Activated T-helper 1 cell treated with anti-CD3 and anti-CD28 coated beads, Interleukin-12 subunit alpha, Interleukin-12 subunit beta, Interleukin-2, Interleukin-4 antibody, amounts not matched to agents 30 ng/mL and 10 ng/mL and 1 ng/mL, durations not matched to agents 14 hours and 24 hours and 36 hours (primary cell): ENCODE results near the gene KRTAP4-9. TPM values are rescaled to one million over a fixed set of nuclear protein-coding genes. Genes with fewer than 3 reads are reported as not detected.
"Not testable (repeated sequence)": the region's sequence is repeated elsewhere in the genome, so short reads cannot be mapped to it uniquely, and the experiment has no call there.

Source experiments
- DNase-seq: peaks from one replicate; pipeline ENCODE4 v3.0.0; 2021; ENCODE audit warnings: low spot score
- H3K27ac Mint-ChIP-seq: one replicate; pipeline ENCODE4 v1.8.0; 2021; ENCODE audit warnings: mild to moderate bottlenecking, mixed read lengths
- H3K27me3 Mint-ChIP-seq: one replicate; pipeline ENCODE4 v1.8.0; 2022; ENCODE audit warnings: mild to moderate bottlenecking, moderate library complexity, mixed read lengths; ENCODE audit not compliant: insufficient read depth
- H3K36me3 Mint-ChIP-seq: one replicate; pipeline ENCODE4 v1.8.0; 2021; ENCODE audit warnings: low read depth, mixed read lengths
- H3K4me1 Mint-ChIP-seq: one replicate; pipeline ENCODE4 v1.8.0; 2021; ENCODE audit warnings: low read depth, mixed read lengths
- H3K4me3 Mint-ChIP-seq: one replicate; pipeline ENCODE4 v1.8.0; 2021; ENCODE audit warnings: mild to moderate bottlenecking, moderate library complexity, mixed read lengths
- H3K9me3 Mint-ChIP-seq: one replicate; pipeline ENCODE4 v1.8.0; 2021; ENCODE audit warnings: mixed read lengths
- intact Hi-C: fragments of 100-400 bp; cut with micrococcal nuclease; formaldehyde crosslinking; loops from one replicate; pipeline ENCODE4 v1.15.1; 2024
- total RNA-seq: library from RNA; stranded (reverse); gene quantifications from 2 replicates; pipeline ENCODE4 v1.2.3, GENCODE V29; 2022

The KRTAP4-9 gene
- total RNA-seq, 1 donor from 2014 or later = not detected

DNA sequence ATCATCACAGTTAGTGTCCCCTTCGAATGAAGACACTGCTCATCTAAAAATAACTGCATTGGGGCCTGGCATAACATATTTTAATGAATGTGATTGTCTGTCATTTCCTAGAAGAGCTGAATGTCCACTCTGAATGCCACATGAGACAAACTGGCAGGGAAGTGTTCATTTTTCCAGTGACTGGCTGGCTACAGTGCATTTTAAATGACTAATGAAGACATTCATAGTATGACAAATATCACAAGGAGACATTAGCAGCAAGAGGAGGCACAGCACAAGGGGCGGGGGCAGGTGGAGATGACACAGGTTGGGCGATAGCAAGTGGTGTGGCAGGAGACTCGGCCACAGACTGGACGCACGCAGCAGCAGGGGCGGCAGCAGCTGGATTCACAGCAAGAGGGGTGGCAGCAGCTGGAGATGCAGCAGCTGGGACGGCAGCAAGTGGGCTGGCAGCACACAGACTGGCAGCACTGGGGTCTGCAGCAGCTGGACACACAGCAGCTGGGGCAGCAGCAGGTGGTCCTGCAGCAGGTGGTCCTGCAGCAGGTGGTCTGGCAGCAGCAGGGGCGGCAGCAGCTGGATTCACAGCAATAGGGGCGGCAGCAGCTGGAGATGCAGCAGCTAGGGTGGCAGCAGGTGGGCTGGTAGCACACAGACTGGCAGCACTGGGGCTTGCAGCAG, 43.9 kb downstream of the KRTAP4-9 start:
- intact Hi-C loops, H3K36me3 Mint-ChIP-seq, H3K4me3 Mint-ChIP-seq, H3K27ac Mint-ChIP-seq, DNase-seq, H3K4me1 Mint-ChIP-seq, H3K9me3 Mint-ChIP-seq, H3K27me3 Mint-ChIP-seq: not testable (repeated sequence)

DNA sequence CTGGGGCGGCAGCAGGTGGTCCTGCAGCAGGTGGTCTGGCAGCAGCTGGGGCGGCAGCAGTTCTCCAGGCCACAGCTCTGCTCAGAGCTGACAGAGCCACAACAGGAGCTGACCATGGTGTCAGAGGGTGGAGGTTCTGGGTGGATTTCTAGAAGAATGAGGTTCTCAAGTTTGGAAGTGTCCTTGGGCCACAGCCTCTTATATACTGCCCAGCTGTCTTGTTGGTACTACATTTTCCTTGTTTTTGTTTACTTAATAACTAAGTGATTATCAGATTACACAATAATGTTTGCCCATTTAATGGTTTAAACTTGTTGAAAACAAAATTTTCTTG, 44.4 kb downstream of the KRTAP4-9 start, which contains the start of gene KRTAP4-5:
TSS of gene KRTAP4-5 (minus strand) at position 174 of the 334 bp plus-strand sequence. CDS start at position 116, 58 bp downstream.
- no peak for DNase-seq
- no peak within 1 kb of the TSS for H3K27ac Mint-ChIP-seq
- H3K36me3 Mint-ChIP-seq = no peaks in the 10 kb centered on the region
- intact Hi-C loops = no loop called here
- H3K9me3 Mint-ChIP-seq = no peaks in the 10 kb centered on the region
- no peak within 1 kb of the TSS for H3K4me3 Mint-ChIP-seq
- peaks cover 6% of the 10 kb centered on the region for H3K27me3 Mint-ChIP-seq
- no peaks in the 10 kb centered on the region for H3K4me1 Mint-ChIP-seq

DNA sequence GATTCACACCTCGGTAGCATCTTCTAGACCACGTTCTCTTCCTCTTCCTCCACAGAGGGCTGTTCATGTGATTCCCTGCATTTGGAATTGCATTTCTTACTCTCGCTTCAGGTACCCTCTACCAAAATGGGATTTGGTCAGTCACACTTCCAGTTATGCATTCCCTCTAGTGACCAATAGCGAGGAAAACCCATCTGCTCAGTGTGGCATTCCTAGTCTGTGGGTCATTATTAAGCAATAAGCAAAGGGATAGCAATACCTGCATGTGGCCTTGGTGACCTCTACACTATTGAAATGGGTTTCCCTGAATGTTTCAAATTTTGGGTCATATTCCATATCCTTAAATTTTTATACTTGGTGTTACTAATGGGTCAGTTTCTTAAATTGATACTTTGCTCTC, 44.8 kb downstream of the KRTAP4-9 start:
- intact Hi-C loops = no loop called here
- H3K9me3 Mint-ChIP-seq = no peaks in the 10 kb centered on the region
- no peaks in the 10 kb centered on the region for H3K4me1 Mint-ChIP-seq
- peaks cover 7% of the 10 kb centered on the region for H3K27me3 Mint-ChIP-seq
- H3K36me3 Mint-ChIP-seq = no peaks in the 10 kb centered on the region
- DNase-seq = no peak
- H3K27ac Mint-ChIP-seq = no peak overlapping the region
- no peak overlapping the region for H3K4me3 Mint-ChIP-seq

DNA sequence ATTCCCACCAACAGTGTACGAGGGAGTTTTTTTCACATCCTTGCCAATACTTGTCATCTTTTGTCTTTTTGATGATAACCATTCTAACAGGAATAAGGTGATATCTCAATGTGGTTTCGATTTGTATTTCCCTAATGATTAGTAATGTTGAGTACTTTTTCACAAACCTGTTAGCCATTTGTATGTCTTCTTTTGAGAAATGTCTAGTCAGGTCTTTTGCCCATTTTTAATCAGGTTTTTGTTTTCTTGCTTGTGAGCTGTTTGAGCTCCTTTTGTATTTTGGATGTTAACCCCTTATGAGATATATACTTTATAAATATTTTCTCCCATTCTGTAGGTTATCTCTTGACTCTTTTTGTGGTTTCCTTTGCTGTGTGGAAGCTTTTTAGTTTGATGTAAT, 46.3 kb downstream of the KRTAP4-9 start:
- Mint-ChIP-seq H3K36me3 (no peaks in the 10 kb centered on the region), H3K4me3 (no peak overlapping the region), H3K27me3 (peaks cover 6% of the 10 kb centered on the region), H3K9me3 (no peaks in the 10 kb centered on the region), H3K27ac (no peak overlapping the region), H3K4me1 (no peaks in the 10 kb centered on the region)
- no peak for DNase-seq
- intact Hi-C loops = no loop called here

DNA sequence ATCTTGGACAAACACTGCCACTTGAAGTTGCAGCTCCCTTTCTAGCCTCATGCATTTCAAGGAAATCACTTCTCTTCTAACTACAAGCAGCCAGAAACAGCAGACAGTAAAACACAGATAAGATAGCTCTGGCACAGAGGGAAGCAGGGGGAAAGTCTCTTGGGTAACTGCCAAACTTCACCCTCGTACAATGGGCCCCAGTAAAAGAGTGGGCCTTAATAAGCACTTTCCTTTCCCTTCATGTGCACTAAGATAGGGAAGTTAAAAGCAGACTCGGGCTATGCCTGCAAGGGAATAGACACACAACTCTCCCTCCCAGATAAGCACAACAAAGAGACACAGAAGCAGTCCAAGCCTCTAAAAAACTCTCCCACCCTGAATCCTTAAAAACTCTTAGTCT, 48.7 kb downstream of the KRTAP4-9 start:
- Mint-ChIP-seq H3K36me3 (no peaks in the 10 kb centered on the region), H3K4me3 (no peak overlapping the region), H3K27me3 (peaks cover 6% of the 10 kb centered on the region), H3K4me1 (no peaks in the 10 kb centered on the region), H3K27ac (no peak overlapping the region), H3K9me3 (no peaks in the 10 kb centered on the region)
- no peak for DNase-seq
- intact Hi-C loops = no loop called here

Other genes starting within 250 kb of the KRTAP4-9 start
- not detected in 2 replicates for gene KRT12, start 238.2 kb upstream of the KRTAP4-9 start, total RNA-seq
- gene KRT20, start 220.1 kb upstream of the KRTAP4-9 start, total RNA-seq = not detected in 2 replicates
- not detected in 2 replicates for gene KRT23, start 167.7 kb upstream of the KRTAP4-9 start, total RNA-seq
- not detected in 2 replicates for gene KRT39, start 138.4 kb upstream of the KRTAP4-9 start, total RNA-seq
- not detected in 2 replicates for gene KRT40, start 121.1 kb upstream of the KRTAP4-9 start, total RNA-seq
- not detected in 2 replicates for gene KRTAP3-3, start 111.2 kb upstream of the KRTAP4-9 start, total RNA-seq
- not detected in 2 replicates for gene KRTAP3-2, start 105.5 kb upstream of the KRTAP4-9 start, total RNA-seq
- not detected in 2 replicates for gene KRTAP3-1, start 96.3 kb upstream of the KRTAP4-9 start, total RNA-seq
- not detected in 2 replicates for gene KRTAP1-5, start 78.2 kb upstream of the KRTAP4-9 start, total RNA-seq
- gene KRTAP1-4, start 75.2 kb upstream of the KRTAP4-9 start, total RNA-seq = not detected in 2 replicates
- not detected in 2 replicates for gene KRTAP1-3, start 70.5 kb upstream of the KRTAP4-9 start, total RNA-seq
- gene KRTAP1-1, start 63.9 kb upstream of the KRTAP4-9 start, total RNA-seq = not detected in 2 replicates
- not detected in 2 replicates for gene KRTAP2-1, start 58.1 kb upstream of the KRTAP4-9 start, total RNA-seq
- not detected in 2 replicates for gene KRTAP2-2, start 50.2 kb upstream of the KRTAP4-9 start, total RNA-seq
- not detected in 2 replicates for gene KRTAP2-3, start 45.3 kb upstream of the KRTAP4-9 start, total RNA-seq
- gene KRTAP2-4, start 39.5 kb upstream of the KRTAP4-9 start, total RNA-seq = not detected in 2 replicates
- gene KRTAP4-7, start 21.2 kb upstream of the KRTAP4-9 start, total RNA-seq = not detected in 2 replicates
- not detected in 2 replicates for gene KRTAP4-8, start 7.2 kb upstream of the KRTAP4-9 start, total RNA-seq
- gene KRTAP4-16, start 3.2 kb upstream of the KRTAP4-9 start, total RNA-seq = not detected in 2 replicates
- not detected in 2 replicates for gene KRTAP4-11, start 13.0 kb downstream of the KRTAP4-9 start, total RNA-seq
- not detected in 2 replicates for gene KRTAP4-12, start 18.8 kb downstream of the KRTAP4-9 start, total RNA-seq
- gene KRTAP4-6, start 35.2 kb downstream of the KRTAP4-9 start, total RNA-seq = not detected in 2 replicates
- gene KRTAP4-5, start 44.4 kb downstream of the KRTAP4-9 start, total RNA-seq = not detected in 2 replicates
- gene KRTAP4-4, start 55.4 kb downstream of the KRTAP4-9 start, total RNA-seq = not detected in 2 replicates
- gene KRTAP4-3, start 62.8 kb downstream of the KRTAP4-9 start, total RNA-seq = not detected in 2 replicates
- gene KRTAP4-2, start 72.8 kb downstream of the KRTAP4-9 start, total RNA-seq = not detected in 2 replicates
- not detected in 2 replicates for gene KRTAP4-1, start 79.5 kb downstream of the KRTAP4-9 start, total RNA-seq
- not detected in 2 replicates for gene KRTAP9-1, start 84.5 kb downstream of the KRTAP4-9 start, total RNA-seq
- gene KRTAP9-2, start 121.3 kb downstream of the KRTAP4-9 start, total RNA-seq = not detected in 2 replicates
- gene KRTAP9-3, start 127.1 kb downstream of the KRTAP4-9 start, total RNA-seq = not detected in 2 replicates
- gene KRTAP9-8, start 132.6 kb downstream of the KRTAP4-9 start, total RNA-seq = not detected in 2 replicates
- gene KRTAP9-4, start 144.3 kb downstream of the KRTAP4-9 start, total RNA-seq = not detected in 2 replicates
- gene KRTAP9-9, start 150.0 kb downstream of the KRTAP4-9 start, total RNA-seq = not detected in 2 replicates
- gene KRTAP9-6, start 160.0 kb downstream of the KRTAP4-9 start, total RNA-seq = not detected in 2 replicates
- not detected in 2 replicates for gene KRTAP9-7, start 170.3 kb downstream of the KRTAP4-9 start, total RNA-seq
- not detected in 2 replicates for gene KRTAP29-1, start 197.5 kb downstream of the KRTAP4-9 start, total RNA-seq
- gene KRTAP16-1, start 203.9 kb downstream of the KRTAP4-9 start, total RNA-seq = not detected in 2 replicates
- gene KRTAP17-1, start 210.3 kb downstream of the KRTAP4-9 start, total RNA-seq = not detected in 2 replicates
- gene KRT33A, start 245.4 kb downstream of the KRTAP4-9 start, total RNA-seq = not detected in 2 replicates